ENCODE results near the gene RNF169. TPM values are rescaled to one million over a fixed set of nuclear protein-coding genes. Genes with fewer than 3 reads are reported as not detected.

Gene RNF169
- total RNA-seq, 1 experiment from 2014 or later, result 8.1 TPM

DNA sequence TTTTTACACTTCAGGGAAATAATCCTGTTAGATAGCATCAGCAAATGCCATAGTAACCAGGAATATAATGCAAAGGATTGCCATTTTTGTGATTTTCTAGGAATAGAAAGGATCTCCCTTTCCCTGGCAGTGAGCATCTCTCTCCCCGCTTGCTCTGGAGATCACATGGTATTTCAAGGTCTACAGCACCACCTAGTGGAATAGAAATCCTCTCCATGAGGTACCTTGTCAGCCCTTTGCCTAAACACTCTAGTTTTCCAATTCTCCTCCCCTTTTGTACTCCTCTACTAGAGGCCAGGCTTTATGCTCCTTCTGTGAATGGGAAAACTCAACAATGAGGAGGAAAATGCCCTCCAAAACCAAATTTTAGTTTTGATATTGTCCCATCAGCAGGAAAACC lies 121.8 kb downstream of the RNF169 start:
- DNase-seq (ENCODE audit: low spot score), result peak; percentile 77

- no peak for DNase-seq (ENCODE audit: low spot score)
Measured at GRCh38 chr11:74871037-74871436, 122.4 kb downstream of the RNF169 start.

DNA sequence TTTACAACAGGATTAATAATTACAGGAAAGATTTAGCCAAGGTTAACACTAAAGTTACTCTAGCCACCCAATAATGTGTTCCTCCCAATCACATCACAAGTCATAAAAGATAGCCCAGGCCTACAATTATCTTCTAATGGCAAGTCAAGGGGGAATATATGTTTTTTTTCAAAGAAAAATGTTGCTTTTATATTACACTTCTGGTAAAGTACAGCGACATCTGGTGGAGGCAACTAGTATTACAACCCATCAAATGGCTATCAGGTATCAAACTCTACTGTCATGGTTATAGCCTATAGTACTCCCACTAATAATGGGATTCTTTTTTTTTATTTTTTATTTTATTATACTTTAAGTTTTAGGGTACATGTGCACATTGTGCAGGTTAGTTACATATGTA lies 128.5 kb downstream of the RNF169 start:
- DNase-seq (ENCODE audit: low spot score), result peak; percentile 22

Small RNA genes within 50 kb of the gene (small RNA-seq; reads per million reads assigned to genes)
- not detected for gene MIR4696
- not detected for gene RN7SL239P

Other genes with a start within 250 kb of the RNF169 start
- gene POLD3, start 156.3 kb upstream of the RNF169 start, total RNA-seq (2014; rRNA removed; shearing (Covaris generic)), result 17.8 and 18.4 TPM in 2 replicates
- not detected in 2 replicates for gene CHRDL2, start 17.4 kb upstream of the RNF169 start, total RNA-seq (2014; rRNA removed; shearing (Covaris generic))
- 3.8 and 8.9 TPM in 2 replicates for gene XRRA1, start 200.2 kb downstream of the RNF169 start, total RNA-seq (2014; rRNA removed; shearing (Covaris generic))
- gene SPCS2, start 200.4 kb downstream of the RNF169 start, total RNA-seq (2014; rRNA removed; shearing (Covaris generic)), result 41.3 and 57.1 TPM in 2 replicates
- gene NEU3, start 240.1 kb downstream of the RNF169 start, total RNA-seq (2014; rRNA removed; shearing (Covaris generic)), result 33.9 and 43.5 TPM in 2 replicates

Data from HT-29 (cell line).